NCI-H2081 (cell line): ENCODE results near the gene AGAP1.

Experiments
- DNase-seq, 2 experiments: peaks; one replicate each; lab custom pipeline; 2025; lab: John Stamatoyannopoulos, UW

Gene AGAP1

GRCh38 chr2:235812185-235812665 is 318.4 kb downstream of the AGAP1 start:
- DNase-seq = no peak

DNA sequence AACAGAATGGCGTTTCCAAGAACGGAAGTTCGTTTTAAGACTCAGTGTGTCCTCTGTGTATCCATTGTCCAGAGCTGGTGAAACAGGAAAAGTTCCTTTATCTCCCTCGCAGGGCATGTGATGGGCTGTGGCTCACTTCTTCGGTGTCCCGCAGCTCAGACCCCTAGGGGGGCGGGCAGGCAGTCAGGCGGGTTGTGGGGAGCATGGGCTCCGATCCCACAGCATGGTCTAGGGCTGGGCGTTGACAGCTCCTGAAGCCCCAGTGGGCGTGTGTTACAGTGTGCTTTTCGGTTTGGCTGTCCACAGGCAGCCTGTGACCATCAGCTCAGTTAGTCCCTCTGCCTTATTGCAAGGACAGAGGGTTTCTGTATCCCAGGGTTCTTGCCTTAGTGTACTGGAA is 319.6 kb downstream of the AGAP1 start:
- DNase-seq = no peak

GRCh38 chr2:235820571-235820970 is 326.7 kb downstream of the AGAP1 start:
- no peak for DNase-seq

DNA sequence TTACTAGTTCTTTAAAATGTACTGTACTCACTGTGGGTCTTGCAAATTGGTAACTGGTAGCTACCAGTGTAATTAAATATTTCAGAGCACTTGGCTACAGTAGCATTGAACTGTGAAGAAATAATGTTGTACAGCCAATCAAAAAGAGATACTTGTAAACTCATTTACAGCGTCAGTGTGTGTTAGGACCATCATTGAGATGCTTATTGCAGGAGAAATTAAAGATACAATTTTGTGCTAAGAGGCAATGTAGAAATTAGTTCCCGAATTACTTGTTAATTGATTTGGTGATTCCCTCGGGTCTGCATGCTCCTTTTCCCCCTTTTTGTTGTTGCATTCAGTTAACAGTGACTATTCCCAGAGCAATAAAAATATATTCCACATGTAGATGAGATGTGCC is 330.5 kb downstream of the AGAP1 start:
- DNase-seq = no peak

DNA sequence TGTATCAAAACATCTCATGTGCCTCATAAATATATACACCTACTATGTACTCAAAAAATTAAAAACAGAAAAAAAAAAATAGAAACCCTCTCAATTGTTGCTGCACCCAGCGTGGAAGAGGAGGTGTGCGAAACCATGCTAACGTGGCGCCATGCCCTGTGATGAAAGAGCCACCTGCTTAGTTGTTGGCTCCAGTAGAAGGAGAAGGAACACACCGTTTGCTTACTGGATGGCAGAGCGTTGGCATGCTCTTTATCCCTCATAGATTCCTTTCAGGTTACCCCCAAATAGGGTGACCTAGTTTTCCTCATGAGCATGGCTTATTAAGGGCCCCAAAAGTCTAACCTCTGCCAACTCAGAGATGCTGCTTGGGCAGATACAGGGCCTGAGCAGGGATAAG is 332.1 kb downstream of the AGAP1 start:
- DNase-seq = no peak

DNA sequence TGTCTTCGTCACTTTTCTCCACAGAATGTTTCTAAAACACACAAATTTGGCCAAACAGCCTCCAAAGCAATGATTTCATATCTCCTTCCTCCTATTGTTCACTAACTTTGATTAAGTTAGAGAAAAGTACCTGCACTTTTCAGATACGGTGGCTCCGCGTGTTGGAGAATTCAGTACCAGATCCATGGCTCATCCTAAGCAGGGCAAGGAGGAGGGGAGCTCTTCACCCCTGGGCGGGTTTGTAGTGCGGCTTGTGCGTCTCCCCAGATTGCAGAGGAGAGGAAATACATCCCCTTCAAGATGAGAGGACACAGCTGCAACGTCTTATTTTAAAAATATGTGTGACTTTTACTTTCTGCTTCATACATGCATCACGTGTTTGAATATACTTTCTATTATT is 333.0 kb downstream of the AGAP1 start:
- DNase-seq = no peak

GRCh38 chr2:235827585-235827992 is 333.7 kb downstream of the AGAP1 start:
- DNase-seq = no peak

DNA sequence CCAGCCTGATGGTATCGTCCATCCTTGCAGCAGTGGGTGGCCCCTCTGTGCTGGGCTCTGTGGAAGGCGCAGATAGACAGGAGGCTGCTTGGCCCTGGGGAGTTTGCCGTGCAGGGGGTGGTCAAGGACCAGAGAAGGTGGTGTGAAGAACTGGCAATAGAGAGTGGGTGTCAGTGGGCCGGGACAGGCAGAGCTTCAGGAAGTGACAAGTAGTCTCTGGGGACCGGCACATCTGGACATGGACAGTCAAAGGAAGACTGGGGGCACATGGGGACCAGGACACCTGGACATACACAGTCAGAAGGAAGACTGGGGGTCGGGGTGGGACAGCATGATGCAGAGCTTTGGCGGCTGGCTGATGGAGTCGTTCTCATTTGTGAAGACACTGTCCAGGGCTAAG is 335.9 kb downstream of the AGAP1 start:
- no peak for DNase-seq

GRCh38 chr2:235831755-235832154 is 337.9 kb downstream of the AGAP1 start:
- DNase-seq = no peak

DNA sequence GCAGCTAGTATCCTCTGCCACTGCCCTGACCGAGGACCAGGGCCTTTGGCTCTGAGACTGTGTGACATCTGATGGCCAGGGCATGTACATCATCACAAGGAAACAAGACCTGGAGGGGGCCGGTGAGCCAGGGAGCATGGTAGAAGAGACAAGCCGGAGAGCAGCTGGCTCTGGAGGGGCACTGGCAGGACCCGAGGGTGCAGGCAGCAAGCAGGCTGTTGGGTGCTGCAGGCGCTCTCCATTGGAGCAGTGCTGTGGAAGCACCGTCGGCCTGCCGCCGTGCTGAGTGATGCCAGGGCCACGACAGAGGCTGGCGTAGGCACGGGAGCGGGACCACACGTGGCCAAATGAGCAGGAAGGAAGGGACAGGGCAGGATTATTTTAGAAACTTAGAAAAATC is 339.1 kb downstream of the AGAP1 start:
- no peak for DNase-seq

DNA sequence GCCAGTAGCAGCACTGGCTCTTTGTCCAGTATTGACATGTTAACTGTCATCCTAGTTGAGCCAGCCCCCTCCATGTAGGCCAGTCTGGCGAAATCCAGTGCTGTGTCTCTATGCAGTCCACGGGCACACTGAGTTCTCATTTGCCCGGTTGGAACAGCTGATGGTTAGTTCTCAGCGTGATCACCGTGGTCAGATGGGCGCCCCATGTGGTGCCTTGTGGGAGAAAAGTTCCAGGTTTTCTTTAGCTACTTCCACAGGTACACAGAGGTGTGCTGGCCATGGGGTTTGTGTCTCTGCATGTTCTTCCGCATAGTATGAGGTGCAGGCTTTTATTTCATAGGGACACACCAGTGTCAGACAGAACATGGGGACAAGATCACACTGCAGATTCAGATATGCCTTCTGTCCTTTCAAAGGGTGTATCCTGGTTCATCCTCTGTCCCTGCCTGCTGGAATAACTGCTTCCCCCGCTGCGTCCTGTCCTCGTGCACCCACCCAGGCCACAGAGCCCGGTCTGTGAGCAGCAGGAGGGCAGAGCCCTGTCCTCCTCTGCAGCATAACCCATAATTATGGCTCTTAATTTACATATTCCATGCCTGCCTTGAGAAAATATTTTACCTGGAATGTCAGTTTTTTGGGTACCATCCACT is 340.3 kb downstream of the AGAP1 start:
- no peak for DNase-seq

DNA sequence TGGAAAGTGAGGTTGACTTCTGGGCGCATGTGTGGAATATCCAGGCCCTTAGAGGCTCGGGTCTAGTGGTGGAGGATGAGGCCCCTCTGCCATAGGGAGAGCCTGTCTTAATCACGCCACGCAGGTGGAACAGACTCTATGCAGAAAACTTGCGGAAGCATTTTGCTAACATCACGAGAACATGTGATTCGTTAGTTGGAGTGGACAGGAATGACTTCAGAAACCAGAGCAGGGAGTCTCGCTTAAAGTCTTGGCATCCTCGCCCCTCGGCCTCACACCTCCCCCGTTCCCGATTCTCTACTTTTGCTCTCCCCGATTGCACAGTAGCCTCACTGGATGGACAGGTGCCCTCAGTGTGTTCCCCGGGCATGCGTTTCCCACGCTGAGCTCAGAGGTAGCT is 340.9 kb downstream of the AGAP1 start:
- no peak for DNase-seq

DNA sequence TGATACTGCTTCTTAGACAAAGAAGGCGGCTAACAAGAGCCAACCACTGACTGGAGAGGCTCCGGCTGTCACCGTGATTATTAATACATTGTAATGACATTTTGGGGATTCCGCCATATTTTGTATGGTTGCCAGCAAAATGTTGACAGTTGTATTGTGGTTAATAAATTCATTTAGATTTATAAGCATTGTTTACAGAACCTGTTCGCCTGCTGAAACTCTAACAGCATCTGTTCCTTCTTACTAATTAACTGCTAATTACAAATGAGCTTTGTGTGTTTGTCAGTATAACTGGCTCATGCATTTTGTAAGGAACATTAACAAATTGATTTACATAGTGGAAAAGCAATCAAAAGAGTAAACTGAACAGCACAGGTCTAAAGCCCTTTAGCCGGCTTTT is 342.0 kb downstream of the AGAP1 start:
- DNase-seq = no peak

- no peak for DNase-seq
Measured at GRCh38 chr2:235836491-235836911, 342.7 kb downstream of the AGAP1 start.

- DNase-seq = no peak
Measured at GRCh38 chr2:235839226-235839625, 345.4 kb downstream of the AGAP1 start.

DNA sequence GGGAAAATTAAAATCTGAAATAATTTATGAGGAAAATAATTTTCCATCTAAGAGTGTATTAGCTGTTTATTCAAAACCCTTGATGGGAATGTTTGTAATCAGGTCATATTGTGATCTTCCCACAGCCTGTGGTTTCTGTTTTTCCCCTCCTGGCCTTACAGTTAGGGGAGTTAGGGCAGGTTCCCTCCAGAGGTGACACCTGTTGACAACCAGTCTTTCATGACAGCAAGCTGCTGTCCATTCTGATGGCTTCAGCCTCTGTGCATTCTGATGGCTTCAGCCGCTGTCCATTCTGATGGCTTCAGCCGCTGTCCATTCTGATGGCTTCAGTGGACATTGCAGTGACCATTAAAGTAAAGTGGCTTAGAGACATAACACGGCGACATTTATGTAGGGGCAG is 346.1 kb downstream of the AGAP1 start:
- no peak for DNase-seq

DNA sequence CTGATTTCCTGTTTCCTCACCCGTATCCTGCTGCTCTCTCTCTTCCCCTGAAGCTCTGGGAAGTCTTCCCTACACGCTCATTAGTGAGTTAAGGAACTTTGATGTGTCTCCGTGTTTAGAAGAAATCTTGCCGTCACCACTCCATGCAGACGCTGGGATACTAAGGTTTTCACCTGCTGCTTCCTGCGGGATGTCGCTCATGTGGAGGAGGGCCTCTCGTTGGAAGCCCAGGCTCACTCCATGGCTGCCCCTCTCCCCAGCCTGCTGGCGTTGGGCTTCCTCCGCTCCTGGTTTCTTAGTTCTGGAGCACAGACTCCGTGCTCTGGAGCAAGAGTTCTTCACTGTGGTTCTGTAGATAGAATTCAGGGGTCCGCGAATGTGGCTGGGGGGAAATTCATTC is 348.0 kb downstream of the AGAP1 start:
- DNase-seq = no peak

DNA sequence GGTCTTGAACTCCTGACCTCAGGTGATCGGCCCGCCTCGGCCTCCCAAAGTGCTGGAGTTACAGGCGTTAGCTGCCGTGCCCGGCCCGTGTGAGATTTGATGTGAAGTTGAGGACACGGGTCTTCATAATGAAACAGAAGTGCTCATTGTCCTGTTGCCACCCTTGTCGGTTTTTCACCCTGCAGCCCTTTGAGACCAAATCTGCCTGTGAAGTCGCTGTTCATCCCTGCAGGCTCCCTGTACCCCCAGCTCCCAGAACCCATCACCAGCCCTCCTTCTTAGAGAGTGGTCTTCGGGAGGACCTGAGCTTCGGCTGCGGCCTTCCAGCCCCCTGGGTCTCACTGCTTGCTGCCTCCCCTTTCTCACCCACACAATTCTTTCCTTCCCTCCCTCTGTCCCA is 349.1 kb downstream of the AGAP1 start:
- no peak for DNase-seq

- DNase-seq = no peak
Measured at GRCh38 chr2:235843591-235844395, 349.9 kb downstream of the AGAP1 start.

- no peak for DNase-seq
Measured at GRCh38 chr2:235844561-235844960, 350.7 kb downstream of the AGAP1 start.

DNA sequence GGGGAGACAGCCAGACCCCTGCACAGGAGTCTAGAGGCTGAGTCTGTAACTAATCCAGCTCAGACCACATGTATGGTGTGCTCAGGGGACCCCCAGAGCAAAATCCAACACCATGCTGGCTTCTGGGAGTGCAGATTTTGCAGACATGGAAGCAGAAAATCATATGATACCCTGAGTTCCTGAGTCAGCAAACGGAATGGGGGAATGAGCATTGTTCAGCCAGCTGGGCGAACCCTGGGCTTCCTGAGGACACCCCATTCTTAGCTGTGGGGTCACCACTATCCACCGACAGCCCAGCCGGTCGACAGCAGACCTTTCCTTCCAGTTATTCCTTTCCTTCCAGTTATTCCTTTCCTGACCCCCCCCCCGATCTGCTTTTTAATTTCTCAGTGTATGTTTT is 351.4 kb downstream of the AGAP1 start:
- no peak for DNase-seq

DNA sequence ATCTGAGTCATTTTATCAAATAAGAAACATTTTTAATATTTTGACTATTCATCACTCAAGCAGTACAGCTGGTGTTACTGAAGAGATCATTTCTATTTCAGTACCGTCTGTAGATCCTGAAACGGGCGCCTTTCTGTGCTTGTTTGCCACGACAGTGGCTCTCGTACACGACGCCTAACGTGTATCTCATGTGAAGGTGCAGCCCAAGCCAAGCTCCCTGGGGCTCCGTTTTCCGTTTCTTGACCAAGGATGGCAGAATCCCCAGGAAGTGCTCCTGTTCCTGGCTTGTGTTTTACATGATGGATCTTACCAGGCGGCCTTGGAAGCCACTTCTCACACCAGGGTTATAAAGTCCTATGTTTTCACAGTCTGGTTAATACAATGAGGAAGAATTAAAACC is 353.7 kb downstream of the AGAP1 start:
- DNase-seq = no peak

DNA sequence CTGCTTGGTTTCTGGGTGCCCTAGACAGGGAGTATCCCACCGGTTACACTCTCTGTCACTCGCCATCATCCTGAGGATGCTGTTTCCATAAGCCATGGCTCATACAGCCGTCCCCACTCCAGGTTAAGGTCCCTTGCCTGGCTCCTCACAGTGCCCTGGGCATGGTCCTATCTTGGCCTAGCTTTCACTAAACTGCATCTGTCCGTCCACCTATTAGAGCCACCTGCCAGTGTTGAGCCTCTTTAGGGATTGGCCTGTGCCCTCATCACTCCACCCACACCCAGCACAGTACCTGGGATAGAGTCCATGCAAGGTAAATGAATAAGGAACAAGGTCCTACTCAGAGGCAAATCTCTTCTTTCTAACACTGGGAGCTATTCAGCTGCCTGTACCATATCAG is 354.2 kb downstream of the AGAP1 start:
- DNase-seq = no peak

- no peak for DNase-seq
Measured at GRCh38 chr2:235848946-235849345, 355.1 kb downstream of the AGAP1 start.
